K562 (cell line): ENCODE results near the gene IRF4. TPM values are rescaled to one million over a fixed set of nuclear protein-coding genes. Genes with fewer than 3 reads are reported as not detected.

Source experiments
- ATAC-seq: fragments of 200-7000 bp; cut with Tn5 transposase; 3 replicates; pipeline ENCODE4 v1.9.1; 2020; ENCODE audit warnings: moderate library complexity
- BruUV-seq: library from RNA; stranded (reverse); fragments of 400-500 nt; replicated peaks from 2 replicates; lab custom pipeline; 2021; lab: Mats Ljungman, UMichigan
- CTCF ChIA-PET: fragments of 300-600 bp; formaldehyde crosslinking; extraction: SDS; loops from one replicate; lab custom pipeline; 2021; ENCODE audit warnings: low intra/inter-chr PET ratio; lab: Yijun Ruan, JAX
- POLR2A ChIA-PET: fragments of 300-600, 350-650 bp; sonication (Branson Sonifier 250); formaldehyde crosslinking; extraction: SDS; loops from one replicate; lab custom pipeline; 2021; ENCODE audit warnings: antibody characterized with exemption, inconsistent platforms; lab: Yijun Ruan, JAX
- DNase-seq, 4 experiments: peaks; one replicate each; pipeline versions ENCODE4 v3.0.0 to v3.0.0-alpha.2; 2011 to 2018; ENCODE audit warnings: low spot score in 3 of 4, mixed read lengths in 3 of 4; ENCODE audit errors: extremely low read depth in 1 of 4
- FAIRE-seq: peaks from 2 replicates; lab custom pipeline; 2011; peaks lifted over from hg19 to GRCh38; lab: Jason Lieb, UNC
- H2AFZ ChIP-seq: 2 replicates; pipeline ENCODE4 v1.6.0; 2011; ENCODE audit warnings: low read depth, low read length, control low read depth, inconsistent platforms
- H3K27ac ChIP-seq: fragments of 200-600 bp; 3 replicates; pipeline ENCODE4 v1.8.0; 2011; ENCODE audit warnings: low read depth, mild to moderate bottlenecking, control low read depth, inconsistent platforms, low read length, moderate library complexity, mixed read lengths; ENCODE audit errors: extremely low read depth
- H3K27me3 ChIP-seq, 2 experiments: fragments of 300-600 bp in 1 of 2; 2 replicates in 1 of 2; 3 replicates in 1 of 2; pipeline versions ENCODE4 v1.6.0 to v1.8.0; 2011; ENCODE audit warnings: inconsistent platforms in 2 of 2, low read length in 2 of 2, mild to moderate bottlenecking in 1 of 2, mixed read lengths in 1 of 2, moderate library complexity in 1 of 2; ENCODE audit not compliant: control insufficient read depth in 2 of 2, insufficient read depth in 2 of 2
- H3K36me3 ChIP-seq: fragments of 300-600 bp; 3 replicates; pipeline ENCODE4 v1.8.0; 2011; ENCODE audit warnings: mild to moderate bottlenecking, low read length, inconsistent platforms; ENCODE audit not compliant: control insufficient read depth, insufficient read depth
- H3K4me1 ChIP-seq, 2 experiments: fragments of 200-600 bp in 1 of 2; replicated peaks in 1 of 2; 2 replicates in 1 of 2; 3 replicates in 1 of 2; pipeline versions ENCODE4 v1.5.1 to v1.8.0; 2011; ENCODE audit warnings: inconsistent platforms in 2 of 2, low read length in 2 of 2, mild to moderate bottlenecking in 1 of 2, mixed read lengths in 1 of 2, moderate library complexity in 1 of 2; ENCODE audit not compliant: control insufficient read depth in 2 of 2, insufficient read depth in 2 of 2
- H3K4me2 ChIP-seq: 2 replicates; pipeline ENCODE4 v1.6.1; 2011; ENCODE audit warnings: low read length, control low read depth, inconsistent platforms, mixed read lengths; ENCODE audit not compliant: insufficient read depth
- H3K4me3 ChIP-seq: fragments of 200-600 bp; sonication (generic), shearing (Covaris generic); 2 replicates; pipeline ENCODE4 v1.5.1; 2016; ENCODE audit warnings: control low read depth, inconsistent platforms
- H3K79me2 ChIP-seq: fragments of 200-600 bp; 3 replicates; pipeline ENCODE4 v1.8.0; 2011; ENCODE audit warnings: low read length, inconsistent platforms; ENCODE audit not compliant: control insufficient read depth, insufficient read depth
- H3K9ac ChIP-seq, 2 experiments: 2 replicates each; pipeline versions ENCODE4 v1.6.0 to v1.6.1; 2011; ENCODE audit warnings: low read depth in 2 of 2, low read length in 2 of 2, control low read depth in 1 of 2, inconsistent platforms in 1 of 2, mild to moderate bottlenecking in 1 of 2, mixed read lengths in 1 of 2; ENCODE audit not compliant: insufficient read depth in 1 of 2
- H3K9me1 ChIP-seq: one replicate; pipeline ENCODE4 v1.6.0; 2011; ENCODE audit warnings: inconsistent platforms, mild to moderate bottlenecking, low read length, moderate library complexity; ENCODE audit not compliant: control insufficient read depth, insufficient read depth
- H3K9me3 ChIP-seq: replicated peaks from 2 replicates; pipeline ENCODE4 v1.5.1; 2011; ENCODE audit warnings: low read depth, low read length, inconsistent platforms; ENCODE audit not compliant: control insufficient read depth, insufficient read depth
- H4K20me1 ChIP-seq: replicated peaks from 2 replicates; pipeline ENCODE4 v1.6.1; 2011; ENCODE audit warnings: low read length, inconsistent platforms, mixed read lengths; ENCODE audit not compliant: control insufficient read depth, insufficient read depth
- CTCF ChIP-seq, 3 experiments: IDR thresholded peaks in 2 of 3; conservative IDR thresholded peaks in 1 of 3; 2 replicates each; pipeline ENCODE4 v1.5.1; 2011 to 2012; ENCODE audit warnings: low read length in 3 of 3, mild to moderate bottlenecking in 3 of 3, control low read depth in 2 of 3, improper control_type of control experiment in 1 of 3, inconsistent platforms in 1 of 3, low read depth in 1 of 3, mixed read lengths in 1 of 3, moderate library complexity in 1 of 3; ENCODE audit not compliant: insufficient read depth in 2 of 3
- MYNN ChIP-seq, 2 experiments: sonication (generic); formaldehyde crosslinking in 1 of 2; IDR thresholded peaks; 2 replicates each; pipeline versions ENCODE4 v1.5.0 to v1.6.1; 2016 to 2020; ENCODE audit warnings: antibody characterized with exemption in 1 of 2, missing genetic modification reagents in 1 of 2
- NFXL1 ChIP-seq: fragments of 450-650 bp; formaldehyde crosslinking; IDR thresholded peaks from 2 replicates; pipeline ENCODE4 v1.4.0; 2021; ENCODE audit warnings: mild to moderate bottlenecking
- POLR3A ChIP-seq: IDR thresholded peaks from 2 replicates; pipeline ENCODE4 v1.6.1; 2011; ENCODE audit warnings: borderline replicate concordance, mild to moderate bottlenecking, moderate library complexity; ENCODE audit not compliant: insufficient read length, insufficient read depth; ENCODE audit errors: extremely low read depth
- RBM22 ChIP-seq: fragments of 200-400 bp; formaldehyde crosslinking; IDR thresholded peaks from 2 replicates; pipeline ENCODE4 v1.6.1; 2018; ENCODE audit warnings: low read length, low read depth; ENCODE audit not compliant: poor library complexity, severe bottlenecking
- RFX1 ChIP-seq: fragments of 450-650 bp; IDR thresholded peaks from 2 replicates; pipeline ENCODE4 v1.6.1; 2016; ENCODE audit warnings: mild to moderate bottlenecking, moderate library complexity
- TSHZ1 ChIP-seq: fragments of 250-450 bp; sonication (Bioruptor Pico); IDR thresholded peaks from 2 replicates; pipeline ENCODE4 v1.4.0; 2020; ENCODE audit warnings: mild to moderate bottlenecking, moderate library complexity
- VEZF1 ChIP-seq: fragments of 200-800 bp; sonication (Bioruptor generic); IDR thresholded peaks from 2 replicates; pipeline ENCODE4 v1.6.1; 2017; ENCODE audit warnings: missing genetic modification characterization, missing compliant biosample characterization
- WHSC1 ChIP-seq: IDR thresholded peaks from one replicate; pipeline ENCODE4 v1.6.1; 2012; ENCODE audit warnings: low read length, control low read depth, inconsistent platforms
- XRCC3 ChIP-seq: fragments of 450-650 bp; IDR thresholded peaks from 2 replicates; pipeline ENCODE4 v1.6.1; 2017; ENCODE audit warnings: mild to moderate bottlenecking, moderate library complexity
- XRCC5 ChIP-seq: fragments of 200-400 bp; formaldehyde crosslinking; IDR thresholded peaks from 2 replicates; pipeline ENCODE4 v1.6.1; 2017; ENCODE audit warnings: low read depth, mild to moderate bottlenecking, low read length
- ZKSCAN8 ChIP-seq: fragments of 200-800 bp; sonication (Bioruptor generic); IDR thresholded peaks from 2 replicates; pipeline ENCODE4 v1.6.1; 2016; ENCODE audit warnings: missing genetic modification characterization, missing compliant biosample characterization
- ZNF282 ChIP-seq: sonication (generic); formaldehyde crosslinking; IDR thresholded peaks from 2 replicates; pipeline ENCODE4 v1.8.1; 2023; ENCODE audit warnings: missing genetic modification reagents
- ZNF696 ChIP-seq: fragments of 250-450 bp; sonication (Bioruptor Pico); conservative IDR thresholded peaks from 2 replicates; pipeline ENCODE4 v1.4.0; 2020; ENCODE audit warnings: mild to moderate bottlenecking, moderate library complexity
- WGBS: fragments of 100-300 bp; shearing (Covaris generic); methylation state at CpG from one replicate; pipeline ENCODE4 v1.1.6; 2016; ENCODE audit warnings: low coverage, mixed read lengths; ENCODE audit not compliant: insufficient coverage; ENCODE audit errors: missing lambda C conversion rate; 5-methylcytosine and 5-hydroxymethylcytosine counted together
- in situ Hi-C: fragments of 300-500 bp; cut with MboI; formaldehyde crosslinking; loops from 4 replicates; pipeline ENCODE4 v1.15.0; 2018; ENCODE audit warnings: inconsistent platforms, mixed read lengths
- intact Hi-C: fragments of 100-400 bp; cut with micrococcal nuclease; formaldehyde crosslinking; loops from 2 replicates; pipeline ENCODE4 v1.14.2; 2022
- polyA plus RNA-seq, 8 experiments: library from polyadenylated mRNA; depleted of rRNA in 4 of 8; stranded (reverse) in 5 of 8; unstranded in 3 of 8; fragments of >200 nt; fragmentation: Nextera tagmentation in 2 of 8; fragmentation: Illumina TruSeq in 1 of 8; extraction: Ambion mirVana in 2 of 8; extraction: Trizol in 1 of 8; gene quantifications; 2 replicates each; pipeline versions ENCODE4 v1.2.1 to v1.2.3, GENCODE V29; 2011 to 2014; ENCODE audit warnings: inconsistent platforms in 1 of 8, missing spikeins in 1 of 8
- total RNA-seq, 7 experiments: library from RNA; depleted of rRNA in 6 of 7; stranded (reverse); fragments of >200 nt in 6 of 7; fragmentation: Illumina TruSeq in 2 of 7; extraction: Trizol in 2 of 7; gene quantifications; 2 replicates each; pipeline versions ENCODE4 v1.2.1 to v1.2.3, GENCODE V29; 2011 to 2021; ENCODE audit warnings: low replicate concordance in 1 of 7

IRF4 gene
- total and polyA plus RNA-seq, 9 of the 15 experiments (the other 6 are each of a cell fraction or from before 2014, with no cell fraction given) = 0.05 to 0.33 (median 0.09) TPM; not detected in 6

GRCh38 chr6:423799-424345 lies 32.3 kb downstream of the IRF4 start:
- FAIRE-seq (no peak), DNase-seq (no peak), ATAC-seq (no peak)
- intact Hi-C loops (no loop called here), in situ Hi-C loops (no loop called here)
- Histone ChIP-seq H3K9me3 (peaks cover 9% of the 10 kb centered on the region), H3K4me2 (no peak overlapping the region), H3K36me3 (no peaks in the 10 kb centered on the region), H3K27ac (no peak overlapping the region), H3K4me1 (peaks cover 2 to 3% of the 10 kb centered on the region in 2 experiments; a peak in 2 of 5 replicates), H3K79me2 (no peaks in the 10 kb centered on the region), H3K4me3 (no peak overlapping the region), H4K20me1 (no peaks in the 10 kb centered on the region), H3K27me3 (peaks cover 5 to 23% of the 10 kb centered on the region in 2 experiments; a peak in 3 of 5 replicates), H2AFZ (no peak overlapping the region), H3K9ac (no peak overlapping the region), H3K9me1 (no peaks in the 10 kb centered on the region)
- CTCF ChIA-PET = no interaction called here
- BruUV-seq = no TSS peak
- 33% methylated on average over 19 of the region's 39 CpGs for WGBS
- POLR2A ChIA-PET = no interaction called here
- no peak for TF ChIP-seq XRCC3
- TF ChIP-seq TSHZ1 = no peak
- no peak for TF ChIP-seq RBM22
- no peak for TF ChIP-seq MYNN (IDR thresholded peaks at IDR 0.05)
- TF ChIP-seq MYNN (CRISPR knock-in tag; IDR thresholded peaks at IDR 0.05) = no peak
- no peak for TF ChIP-seq POLR3A
- no peak for TF ChIP-seq XRCC5
- no peak for TF ChIP-seq CTCF (IDR thresholded peaks at IDR 0.05 in 2 of 3, conservative IDR thresholded peaks at IDR 0.05 in 1 of 3; ENCODE audit: insufficient read depth in 2 of 3, low read depth in 1 of 3, low read length in 3 of 3)
- no peak for TF ChIP-seq VEZF1 (CRISPR knock-in tag)
- no peak for TF ChIP-seq ZKSCAN8 (CRISPR knock-in tag)
- no peak for TF ChIP-seq RFX1
- no peak for TF ChIP-seq ZNF282 (CRISPR knock-in tag)
- no peak for TF ChIP-seq WHSC1
- no peak for TF ChIP-seq NFXL1 (CRISPR knock-in tag)
- TF ChIP-seq ZNF696 (CRISPR knock-in tag) = no peak
